H1 (cell line): ENCODE data around the gene NACA. TPM values are rescaled to one million over a fixed set of nuclear protein-coding genes. Genes with fewer than 3 reads are reported as not detected.

ENCODE experiments used
- ATF2 ChIP-seq: IDR thresholded peaks from 2 replicates; pipeline ENCODE4 v1.6.1; 2012; ENCODE audit warnings: low read length, inconsistent platforms
- BACH1 ChIP-seq: IDR thresholded peaks from 2 replicates; pipeline ENCODE4 v1.6.1; 2012; ENCODE audit warnings: low read length, improper control_type of control experiment
- CREB1 ChIP-seq: IDR thresholded peaks from 2 replicates; pipeline ENCODE4 v1.6.1; 2012; ENCODE audit warnings: inconsistent platforms
- E2F6 ChIP-seq: IDR thresholded peaks from 2 replicates; pipeline ENCODE4 v1.6.1; 2012; ENCODE audit warnings: inconsistent platforms
- EGR1 ChIP-seq: IDR thresholded peaks from 2 replicates; pipeline ENCODE4 v1.6.1; 2011; ENCODE audit warnings: low read depth, low read length, borderline replicate concordance
- GABPA ChIP-seq: IDR thresholded peaks from 2 replicates; pipeline ENCODE4 v1.6.1; 2011; ENCODE audit warnings: mild to moderate bottlenecking, low read length, moderate library complexity, borderline replicate concordance; ENCODE audit not compliant: insufficient read depth
- GTF2F1 ChIP-seq: IDR thresholded peaks from 2 replicates; pipeline ENCODE4 v1.6.1; 2012; ENCODE audit warnings: low read depth, low read length, improper control_type of control experiment, borderline replicate concordance
- KDM4A ChIP-seq: IDR thresholded peaks from one replicate; pipeline ENCODE4 v1.7.1; 2012; ENCODE audit warnings: low read depth, mild to moderate bottlenecking, moderate library complexity, low read length, inconsistent platforms; ENCODE audit not compliant: severe bottlenecking
- KDM5A ChIP-seq: fragments of 200-600 bp; IDR thresholded peaks from 2 replicates; pipeline ENCODE4 v1.7.1; 2012; ENCODE audit warnings: mild to moderate bottlenecking, low read length, inconsistent platforms, mixed read lengths
- MAX ChIP-seq: IDR thresholded peaks from 2 replicates; pipeline ENCODE4 v1.6.1; 2012; ENCODE audit warnings: inconsistent platforms
- NANOG ChIP-seq: IDR thresholded peaks from 2 replicates; pipeline ENCODE4 v1.6.1; 2011; ENCODE audit warnings: low read length, low read depth, mild to moderate bottlenecking, inconsistent platforms; ENCODE audit not compliant: insufficient read depth, poor library complexity, severe bottlenecking
- PHF8 ChIP-seq: fragments of 200-600 bp; sonication (generic); conservative IDR thresholded peaks from 2 replicates; pipeline ENCODE4 v1.7.1; 2012; ENCODE audit warnings: low read depth, mild to moderate bottlenecking, inconsistent platforms, low read length, moderate library complexity
- POLR2AphosphoS5 ChIP-seq: IDR thresholded peaks from 2 replicates; pipeline ENCODE4 v1.6.1; 2011; ENCODE audit warnings: low read depth, low read length
- SIN3A ChIP-seq, 2 experiments: IDR thresholded peaks in 1 of 2; conservative IDR thresholded peaks in 1 of 2; 2 replicates each; pipeline ENCODE4 v1.6.1; 2011 to 2012; ENCODE audit warnings: low read length in 2 of 2, improper control_type of control experiment in 1 of 2, low read depth in 1 of 2, mild to moderate bottlenecking in 1 of 2
- SIX5 ChIP-seq: IDR thresholded peaks from 2 replicates; pipeline ENCODE4 v1.6.1; 2011; ENCODE audit warnings: mild to moderate bottlenecking, low read depth, low read length
- SP4 ChIP-seq: IDR thresholded peaks from 2 replicates; pipeline ENCODE4 v1.6.1; 2012; ENCODE audit warnings: low read length, inconsistent platforms
- SUZ12 ChIP-seq: fragments of 200-600 bp; sonication (generic); IDR thresholded peaks from 2 replicates; pipeline ENCODE4 v1.6.1; 2012; ENCODE audit warnings: mild to moderate bottlenecking, inconsistent platforms, low read length, moderate library complexity, mixed read lengths
- TAF1 ChIP-seq: IDR thresholded peaks from 2 replicates; pipeline ENCODE4 v1.6.1; 2011; ENCODE audit warnings: mild to moderate bottlenecking, low read depth, low read length
- TAF7 ChIP-seq: optimal IDR thresholded peaks from 2 replicates; pipeline ENCODE3; 2011; ENCODE audit warnings: low read depth, mild to moderate bottlenecking, inconsistent platforms, low read length, moderate library complexity, borderline replicate concordance
- TBP ChIP-seq: IDR thresholded peaks from 2 replicates; pipeline ENCODE4 v1.6.1; 2011; ENCODE audit warnings: low read depth, low read length, improper control_type of control experiment
- TEAD4 ChIP-seq: IDR thresholded peaks from 2 replicates; pipeline ENCODE4 v1.6.1; 2012; ENCODE audit warnings: low read depth, low read length, inconsistent platforms, mixed read lengths
- YY1 ChIP-seq: IDR thresholded peaks from 2 replicates; pipeline ENCODE4 v1.6.1; 2011; ENCODE audit warnings: low read depth, mild to moderate bottlenecking, low read length
- polyA plus RNA-seq, 7 experiments: library from polyadenylated mRNA; depleted of rRNA in 3 of 7; stranded (reverse) in 5 of 7; unstranded in 2 of 7; fragments of >200 nt in 5 of 7; fragments of 200-250 nt in 2 of 7; gene quantifications; 1 replicate in 5 of 7; 2 replicates in 1 of 7; 4 replicates in 1 of 7; pipeline versions ENCODE4 v1.2.1 to v1.2.3, GENCODE V29; 2011 to 2013; ENCODE audit warnings: missing spikeins in 2 of 7, mixed read lengths in 2 of 7
- total RNA-seq: library from RNA; stranded (reverse); fragmentation: NEBNext Ultra II Directional; extraction: Animal tissue kit (Norgen Biotek cat#: 25700); gene quantifications from 2 replicates; pipeline ENCODE4 v1.2.1, GENCODE V29; 2021

Gene NACA
- total and polyA plus RNA-seq, 2 of the 8 experiments (the other 6 are each of a cell fraction or from before 2014, with no cell fraction given): 511 to 1,063 TPM

GRCh38 chr12:56724972-56725722, at the start of gene NACA (continued):
- TF ChIP-seq YY1: peak; percentile 99
- peak; percentile 18; the same call in 1 of the 2 replicates for TF ChIP-seq CREB1
- no peak for TF ChIP-seq TEAD4
- no peak for TF ChIP-seq SIX5
- peak; percentile 90 for TF ChIP-seq GABPA
- peak; percentile 97 for TF ChIP-seq TAF1
- TF ChIP-seq SIN3A (conservative IDR thresholded peaks at IDR 0.05 in 1 of 2, IDR thresholded peaks at IDR 0.05 in 1 of 2; ENCODE audit: low read depth in 1 of 2, low read length in 2 of 2): peak in 1 of 2 experiments; percentile 94; a peak in 2 of 4 replicates
- TF ChIP-seq SP4: peak; percentile 40; the same call in 1 of the 2 replicates
- TF ChIP-seq KDM5A: no peak
- 0 out of 2 replicates have a peak, but pooled peaks have one; percentile 3 for TF ChIP-seq EGR1
- TF ChIP-seq NANOG: no peak
- 0 out of 2 replicates have a peak, but pooled peaks have one; percentile 17 for TF ChIP-seq E2F6
- TF ChIP-seq TBP: peak; percentile 94
- peak; percentile 92 for TF ChIP-seq MAX
- TF ChIP-seq ATF2: no peak
- peak; percentile 74; the same call in 1 of the 2 replicates for TF ChIP-seq GTF2F1
- peak; percentile 99 for TF ChIP-seq POLR2AphosphoS5
- TF ChIP-seq BACH1: peak; percentile 68
- peak; percentile 98 for TF ChIP-seq TAF7
- TF ChIP-seq SUZ12: no peak
- TF ChIP-seq KDM4A: peak; percentile 51
- peak; percentile 92 for TF ChIP-seq PHF8
